Progenitor cell of endocrine pancreas (in vitro differentiated cells): Measurements from ENCODE around the gene ACAD10. TPM values are rescaled to one million over a fixed set of nuclear protein-coding genes. Genes with fewer than 3 reads are reported as not detected.
"Not testable (repeated sequence)": the region's sequence is repeated elsewhere in the genome, so short reads cannot be mapped to it uniquely, and the experiment has no call there.

Experiments
- DNase-seq: peaks from one replicate; pipeline ENCODE4 v3.0.0; 2021; ENCODE audit warnings: low spot score; ENCODE audit not compliant: unreplicated experiment
- H3K27ac Mint-ChIP-seq: 2 replicates; pipeline ENCODE4 v1.8.0; 2021; ENCODE audit warnings: mild to moderate bottlenecking, moderate library complexity, mixed read lengths
- H3K27me3 Mint-ChIP-seq: 2 replicates; pipeline ENCODE4 v1.8.0; 2021; ENCODE audit warnings: mixed read lengths
- H3K36me3 Mint-ChIP-seq: 2 replicates; pipeline ENCODE4 v1.8.0; 2022; ENCODE audit warnings: mixed read lengths; ENCODE audit not compliant: insufficient read depth
- H3K4me1 Mint-ChIP-seq: 2 replicates; pipeline ENCODE4 v1.8.0; 2021; ENCODE audit warnings: low read depth, mixed read lengths
- H3K4me3 Mint-ChIP-seq: 2 replicates; pipeline ENCODE4 v1.8.0; 2021; ENCODE audit warnings: low read depth, mild to moderate bottlenecking, moderate library complexity, mixed read lengths
- H3K9me3 Mint-ChIP-seq: 2 replicates; pipeline ENCODE4 v1.8.0; 2021; ENCODE audit warnings: low read depth, mixed read lengths
- CTCF ChIP-seq: fragments of 200-600 bp; sonication (generic); IDR thresholded peaks from one replicate; pipeline ENCODE4 v1.5.0; 2021; ENCODE audit warnings: antibody characterized with exemption, mild to moderate bottlenecking; ENCODE audit not compliant: unreplicated experiment
- total RNA-seq: library from RNA; stranded (reverse); gene quantifications from 2 replicates; pipeline ENCODE4 v1.2.1, GENCODE V29; 2021

ACAD10 gene
- total RNA-seq, 1 donor from 2014 or later, result 62.3 TPM

DNA sequence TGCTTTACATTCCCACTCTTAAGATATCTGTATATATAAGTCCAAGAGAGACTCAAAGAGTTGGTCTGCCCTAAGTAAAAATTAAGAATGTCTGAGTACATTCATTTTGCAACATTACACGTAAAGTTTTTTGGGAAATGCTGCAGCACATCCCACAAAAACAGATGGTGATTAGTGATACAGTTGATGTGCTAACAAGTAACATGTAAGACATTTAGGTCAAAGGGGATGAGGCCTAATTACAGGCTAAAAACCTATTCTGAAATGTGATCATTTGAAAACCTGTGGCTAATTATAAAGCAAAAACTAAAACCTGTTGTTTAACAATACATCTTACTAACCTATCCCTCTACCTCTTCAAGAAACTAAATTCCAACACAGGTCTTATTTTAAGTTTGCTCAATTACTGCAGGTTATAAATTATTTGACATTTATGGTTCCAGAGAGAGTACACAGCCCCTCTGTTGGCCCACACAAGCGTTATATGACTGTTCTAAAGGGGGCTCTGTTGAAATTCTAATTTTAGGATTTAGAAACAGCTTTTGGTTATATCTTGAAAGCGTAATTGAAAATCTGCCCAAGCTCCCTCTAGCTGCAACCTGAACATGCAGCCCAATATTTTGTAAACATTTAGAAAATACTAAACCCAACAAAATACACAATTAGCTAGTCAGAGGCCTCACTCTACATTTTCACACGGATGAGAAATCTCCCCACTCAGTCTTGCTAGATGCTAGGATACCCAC lies 43.0 kb upstream of the ACAD10 start:
- no peak for DNase-seq
- Mint-ChIP-seq H3K4me3 (no peak overlapping the region), H3K27me3 (no peaks in the 10 kb centered on the region), H3K27ac (peak overlapping the region; percentile 33), H3K36me3 (peaks cover 17% of the 10 kb centered on the region), H3K4me1 (peaks cover 7% of the 10 kb centered on the region), H3K9me3 (no peaks in the 10 kb centered on the region)
- TF ChIP-seq CTCF, result no peak

DNA sequence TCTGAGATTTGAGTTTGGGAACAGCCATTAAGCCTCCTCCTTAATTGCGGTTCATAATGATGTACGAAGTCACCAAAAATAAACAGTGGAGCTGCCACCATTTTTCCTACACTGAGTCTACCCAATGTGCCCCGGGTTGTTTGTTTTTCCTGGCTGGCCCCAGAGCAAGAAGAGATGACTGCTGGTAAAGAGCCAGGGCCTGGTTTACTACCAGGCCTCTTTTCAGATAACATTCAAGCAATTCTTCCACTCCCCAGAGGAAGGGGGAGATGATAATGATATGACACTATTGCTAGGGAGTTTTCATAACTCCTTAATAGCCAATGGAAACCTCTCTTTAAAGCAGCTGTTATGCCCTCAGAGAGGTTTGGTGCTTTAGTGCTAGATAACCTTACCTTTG lies 42.4 kb upstream of the ACAD10 start:
- Mint-ChIP-seq H3K27me3 (no peaks in the 10 kb centered on the region), H3K36me3 (peaks cover 17% of the 10 kb centered on the region), H3K27ac (peak overlapping the region; percentile 33), H3K4me1 (peaks cover 7% of the 10 kb centered on the region), H3K4me3 (no peak overlapping the region), H3K9me3 (no peaks in the 10 kb centered on the region)
- no peak for TF ChIP-seq CTCF
- no peak for DNase-seq

DNA sequence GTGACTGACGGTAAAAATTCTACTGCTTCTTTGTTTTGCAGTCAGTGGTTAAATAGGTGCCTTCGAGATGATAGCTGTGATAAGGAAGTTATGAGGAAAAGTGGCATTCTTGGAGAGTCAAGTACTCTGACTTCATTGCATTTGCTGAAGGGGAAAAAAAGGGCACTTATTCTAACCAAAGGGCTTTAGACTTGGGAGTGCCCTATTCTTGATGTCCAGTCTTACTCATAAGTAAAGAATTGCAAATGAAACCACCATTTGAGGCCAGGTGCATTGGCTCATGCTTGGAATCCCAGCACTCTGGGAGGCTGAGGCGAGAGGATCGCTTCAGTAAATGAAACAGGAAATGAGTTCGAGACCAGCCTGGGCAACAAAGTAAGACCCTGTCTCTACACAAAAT lies 40.4 kb upstream of the ACAD10 start:
- Mint-ChIP-seq H3K27ac (no peak overlapping the region), H3K4me1 (peaks cover 6% of the 10 kb centered on the region), H3K36me3 (peaks cover 22% of the 10 kb centered on the region), H3K27me3 (no peaks in the 10 kb centered on the region), H3K4me3 (no peak overlapping the region), H3K9me3 (no peaks in the 10 kb centered on the region)
- TF ChIP-seq CTCF, result no peak
- DNase-seq, result no peak

GRCh38 chr12:111650912-111651311 lies 34.9 kb upstream of the ACAD10 start:
- no peaks in the 10 kb centered on the region for H3K4me1 Mint-ChIP-seq
- H3K27me3 Mint-ChIP-seq, result no peaks in the 10 kb centered on the region
- H3K36me3 Mint-ChIP-seq, result peaks cover 20% of the 10 kb centered on the region
- no peaks in the 10 kb centered on the region for H3K9me3 Mint-ChIP-seq
- no peak for TF ChIP-seq CTCF
- no peak for DNase-seq
- H3K4me3 Mint-ChIP-seq, result no peak overlapping the region
- no peak overlapping the region for H3K27ac Mint-ChIP-seq

GRCh38 chr12:111652530-111652929 lies 33.3 kb upstream of the ACAD10 start:
- not testable (repeated sequence) for H3K27ac Mint-ChIP-seq, H3K4me3 Mint-ChIP-seq, H3K27me3 Mint-ChIP-seq, DNase-seq, H3K4me1 Mint-ChIP-seq, H3K9me3 Mint-ChIP-seq
- peaks cover 17% of the 10 kb centered on the region for H3K36me3 Mint-ChIP-seq

GRCh38 chr12:111653596-111653995 lies 32.3 kb upstream of the ACAD10 start:
- H3K36me3 Mint-ChIP-seq, result peaks cover 20% of the 10 kb centered on the region
- no peak for TF ChIP-seq CTCF
- H3K4me1 Mint-ChIP-seq, result no peaks in the 10 kb centered on the region
- no peak overlapping the region for H3K27ac Mint-ChIP-seq
- H3K9me3 Mint-ChIP-seq, result no peaks in the 10 kb centered on the region
- H3K27me3 Mint-ChIP-seq, result no peaks in the 10 kb centered on the region
- DNase-seq, result no peak
- no peak overlapping the region for H3K4me3 Mint-ChIP-seq
